GM23338 (cell line): Measurements from ENCODE around the gene TUBB2A. TPM values are rescaled to one million over a fixed set of nuclear protein-coding genes. Genes with fewer than 3 reads are reported as not detected.

ENCODE experiments used
- ATAC-seq: fragments of 200-7000 bp; cut with Tn5 transposase; 3 replicates; pipeline ENCODE4 v1.9.1; 2020
- DNase-seq: peaks from one replicate; pipeline ENCODE4 v3.0.0-alpha.2; 2015; ENCODE audit warnings: low spot score
- H2AFZ ChIP-seq: fragments of 200-600 bp; sonication (generic); 2 replicates; pipeline ENCODE4 v1.8.0; 2016; ENCODE audit warnings: antibody characterized with exemption, mild to moderate bottlenecking, moderate library complexity
- H3F3A ChIP-seq: fragments of 200-600 bp; sonication (generic); replicated peaks from 2 replicates; pipeline ENCODE4 v1.8.0; 2017; ENCODE audit warnings: antibody characterized with exemption, mixed run types, low read depth
- H3K27ac ChIP-seq: fragments of 200-600 bp; sonication (generic); 2 replicates; pipeline ENCODE4 v1.6.1; 2016; ENCODE audit warnings: low read depth
- H3K27me3 ChIP-seq: fragments of 200-600 bp; sonication (generic); 2 replicates; pipeline ENCODE4 v1.8.0; 2016; ENCODE audit warnings: mild to moderate bottlenecking, mixed run types, moderate library complexity; ENCODE audit not compliant: insufficient read depth
- H3K36me3 ChIP-seq: fragments of 200-600 bp; sonication (generic); 2 replicates; pipeline ENCODE4 v1.8.0; 2016; ENCODE audit warnings: mild to moderate bottlenecking; ENCODE audit not compliant: insufficient read depth
- H3K4me1 ChIP-seq: fragments of 200-600 bp; sonication (generic); 2 replicates; pipeline ENCODE4 v1.8.0; 2016; ENCODE audit warnings: mild to moderate bottlenecking, moderate library complexity; ENCODE audit not compliant: insufficient read depth
- H3K4me2 ChIP-seq: fragments of 200-600 bp; sonication (generic); 2 replicates; pipeline ENCODE4 v1.7.1; 2017; ENCODE audit warnings: mixed run types
- H3K4me3 ChIP-seq: fragments of 200-600 bp; sonication (generic); 2 replicates; pipeline ENCODE4 v1.6.1; 2016; ENCODE audit warnings: mixed run types
- H3K79me2 ChIP-seq: fragments of 200-600 bp; sonication (generic); replicated peaks from 2 replicates; pipeline ENCODE4 v1.8.0; 2017; ENCODE audit warnings: mild to moderate bottlenecking; ENCODE audit not compliant: insufficient read depth
- H3K9me2 ChIP-seq: fragments of 200-600 bp; sonication (generic); 2 replicates; pipeline ENCODE4 v1.8.0; 2017; ENCODE audit not compliant: insufficient read depth
- H4K20me1 ChIP-seq: fragments of 200-600 bp; sonication (generic); replicated peaks from 2 replicates; pipeline ENCODE4 v1.8.0; 2017; ENCODE audit warnings: mild to moderate bottlenecking; ENCODE audit not compliant: insufficient read depth
- H3K27ac Mint-ChIP-seq: 2 replicates; pipeline ENCODE4 v1.8.0; 2020; ENCODE audit warnings: inconsistent platforms, mild to moderate bottlenecking, moderate library complexity, mixed read lengths
- H3K27me3 Mint-ChIP-seq: 3 replicates; pipeline ENCODE4 v1.8.0; 2022; ENCODE audit warnings: low read depth, mild to moderate bottlenecking, moderate library complexity, mixed read lengths, inconsistent platforms; ENCODE audit not compliant: insufficient read depth, poor library complexity
- H3K36me3 Mint-ChIP-seq: 3 replicates; pipeline ENCODE4 v1.8.0; 2021; ENCODE audit warnings: low read depth, mild to moderate bottlenecking, inconsistent platforms, moderate library complexity, mixed read lengths
- H3K4me1 Mint-ChIP-seq: 3 replicates; pipeline ENCODE4 v1.8.0; 2020; ENCODE audit warnings: mild to moderate bottlenecking, inconsistent platforms, mixed read lengths
- H3K4me3 Mint-ChIP-seq: 3 replicates; pipeline ENCODE4 v1.8.0; 2021; ENCODE audit warnings: moderate library complexity, mild to moderate bottlenecking, inconsistent platforms, mixed read lengths
- H3K9me3 Mint-ChIP-seq: 3 replicates; pipeline ENCODE4 v1.8.0; 2020; ENCODE audit warnings: moderate library complexity, mild to moderate bottlenecking, inconsistent platforms, mixed read lengths
- CREB1 ChIP-seq: fragments of 250-450 bp; sonication (Bioruptor Pico); IDR thresholded peaks from 2 replicates; pipeline ENCODE4 v1.5.0; 2020; ENCODE audit warnings: low read depth, mild to moderate bottlenecking, moderate library complexity
- EZH2 ChIP-seq: fragments of 200-600 bp; sonication (generic); IDR thresholded peaks from one replicate; pipeline ENCODE4 v1.8.0; 2017; ENCODE audit warnings: antibody characterized with exemption, mild to moderate bottlenecking, low read depth; ENCODE audit not compliant: unreplicated experiment
- EZH2phosphoT487 ChIP-seq: fragments of 200-600 bp; sonication (generic); IDR thresholded peaks from one replicate; pipeline ENCODE4 v1.8.1; 2018; ENCODE audit warnings: antibody characterized with exemption; ENCODE audit not compliant: unreplicated experiment
- JUNB ChIP-seq: IDR thresholded peaks from one replicate; pipeline ENCODE4 v1.6.1; 2016; ENCODE audit warnings: antibody characterized with exemption; ENCODE audit not compliant: unreplicated experiment
- NANOG ChIP-seq: IDR thresholded peaks from 2 replicates; pipeline ENCODE4 v1.6.1; 2016; ENCODE audit warnings: antibody characterized with exemption, borderline replicate concordance
- POLR2AphosphoS5 ChIP-seq: IDR thresholded peaks from 2 replicates; pipeline ENCODE4 v1.6.1; 2016; ENCODE audit warnings: antibody characterized with exemption, low read depth
- REST ChIP-seq: IDR thresholded peaks from one replicate; pipeline ENCODE4 v1.6.1; 2018; ENCODE audit warnings: antibody characterized with exemption; ENCODE audit not compliant: unreplicated experiment
- STAT1 ChIP-seq: IDR thresholded peaks from one replicate; pipeline ENCODE4 v1.6.1; 2016; ENCODE audit warnings: antibody characterized with exemption; ENCODE audit not compliant: unreplicated experiment
- ZNF114 ChIP-seq: fragments of 250-450 bp; sonication (Bioruptor Pico); IDR thresholded peaks from 2 replicates; pipeline ENCODE4 v1.5.0; 2020; ENCODE audit warnings: mild to moderate bottlenecking, moderate library complexity
- ZNF331 ChIP-seq: fragments of 250-450 bp; sonication (Bioruptor Pico); IDR thresholded peaks from 2 replicates; pipeline ENCODE4 v1.5.0; 2020; ENCODE audit warnings: low read depth, mild to moderate bottlenecking, moderate library complexity
- polyA plus RNA-seq: library from polyadenylated mRNA; unstranded; fragments of >200 nt; fragmentation: Nextera tagmentation; extraction: Ambion mirVana; gene quantifications from 2 replicates; pipeline ENCODE4 v1.2.1, GENCODE V29; 2016
- total RNA-seq: library from RNA; depleted of rRNA; stranded (reverse); fragments of >200 nt; shearing (Covaris generic); gene quantifications from 2 replicates; pipeline ENCODE4 v1.2.3, GENCODE V29; 2014
- TF ChIP-seq, protein P1 (sequence below), 2 experiments: fragments of 200-600 bp in 1 of 2; sonication (generic) in 1 of 2; conservative IDR thresholded peaks; 2 replicates each; pipeline versions ENCODE4 v1.5.1 to v1.6.1; 2016 to 2017; ENCODE audit warnings: antibody characterized with exemption in 2 of 2, low read depth in 2 of 2, mild to moderate bottlenecking in 2 of 2, moderate library complexity in 1 of 2
- TF ChIP-seq, protein P2 (sequence below): IDR thresholded peaks from 2 replicates; pipeline ENCODE4 v1.6.1; 2016; ENCODE audit warnings: antibody characterized with exemption

The TUBB2A gene
- total and polyA plus RNA-seq, 2 experiments from 2014 or later: 305 to 376 TPM

DNA sequence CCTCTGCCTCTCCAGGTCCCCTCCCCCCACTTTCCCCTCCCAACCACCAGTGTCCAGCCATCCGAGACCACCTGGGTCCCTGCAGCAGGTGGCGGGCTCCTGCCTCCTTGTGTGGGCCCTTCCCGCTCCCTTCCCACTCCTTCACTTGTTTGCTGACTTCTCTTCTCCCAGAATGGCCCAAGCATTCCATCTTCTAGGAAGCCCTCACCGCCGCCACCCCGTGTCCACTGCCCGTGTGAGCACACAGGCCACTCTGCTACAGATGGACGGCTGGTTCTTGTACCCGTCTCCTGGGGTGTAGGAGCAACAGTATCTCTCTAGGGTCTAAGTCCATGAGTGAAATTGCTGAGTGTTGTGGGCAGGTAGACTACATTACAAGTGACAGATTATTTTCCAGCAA lies 23.8 kb downstream of the TUBB2A start:
- no peak overlapping the region for H2AFZ ChIP-seq
- H3K36me3 ChIP-seq: peaks cover 25% of the 10 kb centered on the region
- H3K4me2 ChIP-seq: no peak overlapping the region
- 0 out of 2 replicates have a peak, but pooled peaks cover under 1% of the 10 kb centered on the region for H3F3A ChIP-seq
- H3K79me2 ChIP-seq: no peaks in the 10 kb centered on the region
- H3K4me1 ChIP-seq: peaks cover 14% of the 10 kb centered on the region
- H3K4me3 ChIP-seq: no peak overlapping the region
- no peaks in the 10 kb centered on the region for H3K27me3 ChIP-seq
- H3K9me3 Mint-ChIP-seq: no peaks in the 10 kb centered on the region
- no peaks in the 10 kb centered on the region; the same call in 1 of the 2 replicates for H4K20me1 ChIP-seq
- peaks cover 14% of the 10 kb centered on the region for H3K4me1 Mint-ChIP-seq
- no peak overlapping the region for H3K27ac Mint-ChIP-seq
- H3K9me2 ChIP-seq: no peaks in the 10 kb centered on the region
- no peak overlapping the region for H3K4me3 Mint-ChIP-seq
- no peak for TF ChIP-seq REST
- TF ChIP-seq, protein P1, sequence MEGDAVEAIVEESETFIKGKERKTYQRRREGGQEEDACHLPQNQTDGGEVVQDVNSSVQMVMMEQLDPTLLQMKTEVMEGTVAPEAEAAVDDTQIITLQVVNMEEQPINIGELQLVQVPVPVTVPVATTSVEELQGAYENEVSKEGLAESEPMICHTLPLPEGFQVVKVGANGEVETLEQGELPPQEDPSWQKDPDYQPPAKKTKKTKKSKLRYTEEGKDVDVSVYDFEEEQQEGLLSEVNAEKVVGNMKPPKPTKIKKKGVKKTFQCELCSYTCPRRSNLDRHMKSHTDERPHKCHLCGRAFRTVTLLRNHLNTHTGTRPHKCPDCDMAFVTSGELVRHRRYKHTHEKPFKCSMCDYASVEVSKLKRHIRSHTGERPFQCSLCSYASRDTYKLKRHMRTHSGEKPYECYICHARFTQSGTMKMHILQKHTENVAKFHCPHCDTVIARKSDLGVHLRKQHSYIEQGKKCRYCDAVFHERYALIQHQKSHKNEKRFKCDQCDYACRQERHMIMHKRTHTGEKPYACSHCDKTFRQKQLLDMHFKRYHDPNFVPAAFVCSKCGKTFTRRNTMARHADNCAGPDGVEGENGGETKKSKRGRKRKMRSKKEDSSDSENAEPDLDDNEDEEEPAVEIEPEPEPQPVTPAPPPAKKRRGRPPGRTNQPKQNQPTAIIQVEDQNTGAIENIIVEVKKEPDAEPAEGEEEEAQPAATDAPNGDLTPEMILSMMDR (conservative IDR thresholded peaks at IDR 0.05; ENCODE audit: low read depth in 2 of 2): peak in 1 of 2 experiments; percentile 24; a peak in 2 of 4 replicates
- peaks cover 88% of the 10 kb centered on the region for H3K36me3 Mint-ChIP-seq
- ATAC-seq (peak; percentile 51), DNase-seq (peak; percentile 45)
- no peak overlapping the region for H3K27ac ChIP-seq
- H3K27me3 Mint-ChIP-seq: peaks cover 1% of the 10 kb centered on the region

GRCh38 chr6:3131695-3132094 lies 25.6 kb downstream of the TUBB2A start:
- Mint-ChIP-seq H3K27ac (no peak overlapping the region), H3K36me3 (peaks cover 84% of the 10 kb centered on the region)
- no peak for TF ChIP-seq ZNF331
- TF ChIP-seq STAT1: no peak
- no peak for TF ChIP-seq CREB1 (CRISPR knock-in tag)
- no peak for TF ChIP-seq REST
- no peak for TF ChIP-seq EZH2
- TF ChIP-seq, protein P1 (conservative IDR thresholded peaks at IDR 0.05; ENCODE audit: low read depth in 2 of 2): no peak
- no peak for TF ChIP-seq JUNB
- TF ChIP-seq NANOG: no peak
- TF ChIP-seq EZH2phosphoT487: no peak
- TF ChIP-seq POLR2AphosphoS5: no peak
- TF ChIP-seq, protein P2, sequence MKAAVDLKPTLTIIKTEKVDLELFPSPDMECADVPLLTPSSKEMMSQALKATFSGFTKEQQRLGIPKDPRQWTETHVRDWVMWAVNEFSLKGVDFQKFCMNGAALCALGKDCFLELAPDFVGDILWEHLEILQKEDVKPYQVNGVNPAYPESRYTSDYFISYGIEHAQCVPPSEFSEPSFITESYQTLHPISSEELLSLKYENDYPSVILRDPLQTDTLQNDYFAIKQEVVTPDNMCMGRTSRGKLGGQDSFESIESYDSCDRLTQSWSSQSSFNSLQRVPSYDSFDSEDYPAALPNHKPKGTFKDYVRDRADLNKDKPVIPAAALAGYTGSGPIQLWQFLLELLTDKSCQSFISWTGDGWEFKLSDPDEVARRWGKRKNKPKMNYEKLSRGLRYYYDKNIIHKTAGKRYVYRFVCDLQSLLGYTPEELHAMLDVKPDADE: no peak
- TF ChIP-seq ZNF114 (CRISPR knock-in tag): no peak

More at GRCh38 chr6:3131695-3132094, 25.6 kb downstream of the TUBB2A start:
- Histone ChIP-seq H3K4me3 (no peak overlapping the region), H3F3A (no peaks in the 10 kb centered on the region), H3K79me2 (no peaks in the 10 kb centered on the region), H3K4me1 (peaks cover 13% of the 10 kb centered on the region), H2AFZ (no peak overlapping the region), H4K20me1 (no peaks in the 10 kb centered on the region; the same call in 1 of the 2 replicates), H3K27me3 (no peaks in the 10 kb centered on the region), H3K4me2 (no peak overlapping the region), H3K9me2 (no peaks in the 10 kb centered on the region), H3K27ac (no peak overlapping the region), H3K36me3 (peaks cover 22% of the 10 kb centered on the region)
- peaks cover 14% of the 10 kb centered on the region for H3K4me1 Mint-ChIP-seq
- H3K27me3 Mint-ChIP-seq: peaks cover 1% of the 10 kb centered on the region
- no peak overlapping the region for H3K4me3 Mint-ChIP-seq
- no peaks in the 10 kb centered on the region for H3K9me3 Mint-ChIP-seq
- ATAC-seq (no peak), DNase-seq (no peak)
